HepG2 (cell line): ENCODE measurements around the gene NMUR1. TPM values are rescaled to one million over a fixed set of nuclear protein-coding genes. Genes with fewer than 3 reads are reported as not detected.

Source experiments
- CENPX ChIP-seq: sonication (generic); formaldehyde crosslinking; IDR thresholded peaks from 2 replicates; pipeline ENCODE4 v1.9.0; 2021; ENCODE audit warnings: mild to moderate bottlenecking, missing genetic modification reagents, moderate library complexity
- EHMT2 ChIP-seq: fragments of 200-600 bp; sonication (generic); IDR thresholded peaks from 2 replicates; pipeline ENCODE4 v1.7.0; 2017; ENCODE audit warnings: antibody characterized with exemption, low read depth, low read length, borderline replicate concordance
- GLI4 ChIP-seq: sonication (generic); formaldehyde crosslinking; IDR thresholded peaks from 2 replicates; pipeline ENCODE4 v1.5.1; 2020; ENCODE audit warnings: missing genetic modification reagents, mild to moderate bottlenecking, moderate library complexity, borderline replicate concordance
- ISL2 ChIP-seq: sonication (generic); formaldehyde crosslinking; IDR thresholded peaks from 2 replicates; pipeline ENCODE4 v1.5.0; 2020; ENCODE audit warnings: missing genetic modification reagents
- NAIF1 ChIP-seq: sonication (generic); formaldehyde crosslinking; IDR thresholded peaks from 2 replicates; pipeline ENCODE4 v1.5.0; 2020; ENCODE audit warnings: mild to moderate bottlenecking, missing genetic modification reagents, borderline replicate concordance
- THAP11 ChIP-seq: IDR thresholded peaks from 2 replicates; pipeline ENCODE4 v1.6.1; 2016; ENCODE audit warnings: missing biosample characterization, missing genetic modification reagents
- ZNF331 ChIP-seq: sonication (generic); formaldehyde crosslinking; IDR thresholded peaks from 2 replicates; pipeline ENCODE4 v1.4.0; 2020; ENCODE audit warnings: missing genetic modification reagents
- ZNF432 ChIP-seq: sonication (generic); formaldehyde crosslinking; IDR thresholded peaks from 2 replicates; pipeline ENCODE4 v1.5.0; 2020; ENCODE audit warnings: missing genetic modification reagents, mild to moderate bottlenecking, borderline replicate concordance
- ZNF557 ChIP-seq: sonication (generic); formaldehyde crosslinking; IDR thresholded peaks from 2 replicates; pipeline ENCODE4 v1.4.0; 2020; ENCODE audit warnings: missing genetic modification reagents
- ZNF598 ChIP-seq: sonication (generic); formaldehyde crosslinking; IDR thresholded peaks from 2 replicates; pipeline ENCODE4 v1.5.1; 2020; ENCODE audit warnings: mild to moderate bottlenecking, missing genetic modification reagents, borderline replicate concordance
- ZNF674 ChIP-seq: sonication (generic); formaldehyde crosslinking; IDR thresholded peaks from 2 replicates; pipeline ENCODE4 v1.5.0; 2020; ENCODE audit warnings: low read depth, mild to moderate bottlenecking, missing genetic modification reagents
- ZSCAN21 ChIP-seq: sonication (generic); formaldehyde crosslinking; IDR thresholded peaks from 2 replicates; pipeline ENCODE4 v1.8.0; 2022; ENCODE audit warnings: mild to moderate bottlenecking, missing genetic modification reagents, moderate library complexity, borderline replicate concordance
- polyA plus RNA-seq, 8 experiments: library from polyadenylated mRNA; depleted of rRNA in 3 of 8; stranded (reverse) in 7 of 8; unstranded in 1 of 8; fragments of >200 nt; fragmentation: Illumina TruSeq in 4 of 8; extraction: Trizol in 4 of 8; gene quantifications; 2 replicates each; pipeline versions ENCODE4 v1.2.1 to v1.2.3, GENCODE V29; 2011 to 2016; ENCODE audit warnings: low read depth in 4 of 8, missing spikeins in 1 of 8, mixed read lengths in 1 of 8; ENCODE audit not compliant: insufficient read depth in 1 of 8
- total RNA-seq, 5 experiments: library from RNA; depleted of rRNA; stranded (reverse); fragments of >200 nt; fragmentation: Illumina TruSeq; extraction: Trizol; gene quantifications; 2 replicates each; pipeline ENCODE4 v1.2.3, GENCODE V29; 2016; ENCODE audit warnings: low read depth in 1 of 5
- TF ChIP-seq, protein P1 (sequence below): sonication (generic); formaldehyde crosslinking; IDR thresholded peaks from 2 replicates; pipeline ENCODE4 v1.5.1; 2020; ENCODE audit warnings: mild to moderate bottlenecking, missing genetic modification reagents, moderate library complexity
- TF ChIP-seq, protein P2 (sequence below): sonication (generic); formaldehyde crosslinking; conservative IDR thresholded peaks from 2 replicates; pipeline ENCODE4 v1.8.0; 2022; ENCODE audit warnings: mild to moderate bottlenecking, moderate library complexity, missing genetic modification reagents
- TF ChIP-seq, protein P3 (sequence below): sonication (generic); formaldehyde crosslinking; IDR thresholded peaks from 2 replicates; pipeline ENCODE4 v1.4.0; 2020; ENCODE audit warnings: missing genetic modification reagents, borderline replicate concordance
- TF ChIP-seq, protein P4 (sequence below): sonication (generic); formaldehyde crosslinking; IDR thresholded peaks from 2 replicates; pipeline ENCODE4 v1.4.0; 2020; ENCODE audit warnings: missing genetic modification reagents

The NMUR1 gene
- total and polyA plus RNA-seq, 2 of the 13 experiments (the other 11 are each of a cell fraction or from before 2014, with no cell fraction given), result not detected

DNA sequence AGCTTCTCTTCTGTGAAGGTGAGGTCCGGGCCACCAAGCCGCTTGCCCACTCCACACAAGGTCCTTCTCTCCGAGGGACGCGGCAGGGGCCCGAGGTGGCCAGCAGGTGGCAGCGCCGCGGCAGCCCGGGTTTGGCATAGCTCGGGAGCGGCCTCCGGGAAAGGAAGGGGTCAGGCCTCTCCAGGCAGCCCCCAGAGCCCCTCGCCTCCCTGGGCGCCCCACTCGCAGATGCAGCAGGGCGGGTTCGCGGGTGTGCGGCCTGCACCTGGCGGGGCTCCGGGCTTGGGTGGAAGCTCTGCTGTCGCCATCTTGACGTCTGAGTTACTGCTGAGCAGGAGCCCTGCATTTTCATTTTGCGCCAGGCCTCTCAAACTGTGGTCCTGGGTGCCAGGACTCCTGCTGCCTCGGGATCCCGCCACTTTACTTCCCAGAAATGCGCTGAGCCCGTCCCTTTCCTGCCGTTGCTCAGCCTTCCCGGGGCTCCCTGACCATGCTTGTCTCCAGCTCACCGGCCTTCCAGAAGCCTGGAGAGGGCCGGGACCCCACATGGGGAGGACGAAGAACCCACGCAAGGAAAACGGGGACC is 47.3 kb downstream of the NMUR1 start (continued):
- TF ChIP-seq, protein P1, sequence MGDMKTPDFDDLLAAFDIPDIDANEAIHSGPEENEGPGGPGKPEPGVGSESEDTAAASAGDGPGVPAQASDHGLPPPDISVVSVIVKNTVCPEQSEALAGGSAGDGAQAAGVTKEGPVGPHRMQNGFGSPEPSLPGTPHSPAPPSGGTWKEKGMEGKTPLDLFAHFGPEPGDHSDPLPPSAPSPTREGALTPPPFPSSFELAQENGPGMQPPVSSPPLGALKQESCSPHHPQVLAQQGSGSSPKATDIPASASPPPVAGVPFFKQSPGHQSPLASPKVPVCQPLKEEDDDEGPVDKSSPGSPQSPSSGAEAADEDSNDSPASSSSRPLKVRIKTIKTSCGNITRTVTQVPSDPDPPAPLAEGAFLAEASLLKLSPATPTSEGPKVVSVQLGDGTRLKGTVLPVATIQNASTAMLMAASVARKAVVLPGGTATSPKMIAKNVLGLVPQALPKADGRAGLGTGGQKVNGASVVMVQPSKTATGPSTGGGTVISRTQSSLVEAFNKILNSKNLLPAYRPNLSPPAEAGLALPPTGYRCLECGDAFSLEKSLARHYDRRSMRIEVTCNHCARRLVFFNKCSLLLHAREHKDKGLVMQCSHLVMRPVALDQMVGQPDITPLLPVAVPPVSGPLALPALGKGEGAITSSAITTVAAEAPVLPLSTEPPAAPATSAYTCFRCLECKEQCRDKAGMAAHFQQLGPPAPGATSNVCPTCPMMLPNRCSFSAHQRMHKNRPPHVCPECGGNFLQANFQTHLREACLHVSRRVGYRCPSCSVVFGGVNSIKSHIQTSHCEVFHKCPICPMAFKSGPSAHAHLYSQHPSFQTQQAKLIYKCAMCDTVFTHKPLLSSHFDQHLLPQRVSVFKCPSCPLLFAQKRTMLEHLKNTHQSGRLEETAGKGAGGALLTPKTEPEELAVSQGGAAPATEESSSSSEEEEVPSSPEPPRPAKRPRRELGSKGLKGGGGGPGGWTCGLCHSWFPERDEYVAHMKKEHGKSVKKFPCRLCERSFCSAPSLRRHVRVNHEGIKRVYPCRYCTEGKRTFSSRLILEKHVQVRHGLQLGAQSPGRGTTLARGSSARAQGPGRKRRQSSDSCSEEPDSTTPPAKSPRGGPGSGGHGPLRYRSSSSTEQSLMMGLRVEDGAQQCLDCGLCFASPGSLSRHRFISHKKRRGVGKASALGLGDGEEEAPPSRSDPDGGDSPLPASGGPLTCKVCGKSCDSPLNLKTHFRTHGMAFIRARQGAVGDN, result peak; percentile 84
- TF ChIP-seq, protein P2, sequence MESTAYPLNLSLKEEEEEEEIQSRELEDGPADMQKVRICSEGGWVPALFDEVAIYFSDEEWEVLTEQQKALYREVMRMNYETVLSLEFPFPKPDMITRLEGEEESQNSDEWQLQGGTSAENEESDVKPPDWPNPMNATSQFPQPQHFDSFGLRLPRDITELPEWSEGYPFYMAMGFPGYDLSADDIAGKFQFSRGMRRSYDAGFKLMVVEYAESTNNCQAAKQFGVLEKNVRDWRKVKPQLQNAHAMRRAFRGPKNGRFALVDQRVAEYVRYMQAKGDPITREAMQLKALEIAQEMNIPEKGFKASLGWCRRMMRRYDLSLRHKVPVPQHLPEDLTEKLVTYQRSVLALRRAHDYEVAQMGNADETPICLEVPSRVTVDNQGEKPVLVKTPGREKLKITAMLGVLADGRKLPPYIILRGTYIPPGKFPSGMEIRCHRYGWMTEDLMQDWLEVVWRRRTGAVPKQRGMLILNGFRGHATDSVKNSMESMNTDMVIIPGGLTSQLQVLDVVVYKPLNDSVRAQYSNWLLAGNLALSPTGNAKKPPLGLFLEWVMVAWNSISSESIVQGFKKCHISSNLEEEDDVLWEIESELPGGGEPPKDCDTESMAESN (CRISPR knock-in tag), result peak; percentile 80
- TF ChIP-seq ISL2 (CRISPR knock-in tag) (peak; percentile 66; the same call in 1 of the 2 replicates), CENPX (CRISPR knock-in tag) (no peak), ZNF598 (CRISPR knock-in tag) (0 out of 2 replicates have a peak, but pooled peaks have one; percentile 60), GLI4 (no peak), ZNF557 (CRISPR knock-in tag) (peak; percentile 67; the same call in 1 of the 2 replicates), THAP11 (CRISPR knock-in tag) (peak; percentile 30; the same call in 1 of the 2 replicates), ZNF432 (CRISPR knock-in tag) (no peak), ZNF331 (CRISPR knock-in tag) (peak; percentile 41; the same call in 1 of the 2 replicates), EHMT2 (no peak), ZSCAN21 (CRISPR knock-in tag) (peak; percentile 52; the same call in 1 of the 2 replicates), ZNF674 (CRISPR knock-in tag) (no peak), NAIF1 (CRISPR knock-in tag) (no peak)
- TF ChIP-seq, protein P3, sequence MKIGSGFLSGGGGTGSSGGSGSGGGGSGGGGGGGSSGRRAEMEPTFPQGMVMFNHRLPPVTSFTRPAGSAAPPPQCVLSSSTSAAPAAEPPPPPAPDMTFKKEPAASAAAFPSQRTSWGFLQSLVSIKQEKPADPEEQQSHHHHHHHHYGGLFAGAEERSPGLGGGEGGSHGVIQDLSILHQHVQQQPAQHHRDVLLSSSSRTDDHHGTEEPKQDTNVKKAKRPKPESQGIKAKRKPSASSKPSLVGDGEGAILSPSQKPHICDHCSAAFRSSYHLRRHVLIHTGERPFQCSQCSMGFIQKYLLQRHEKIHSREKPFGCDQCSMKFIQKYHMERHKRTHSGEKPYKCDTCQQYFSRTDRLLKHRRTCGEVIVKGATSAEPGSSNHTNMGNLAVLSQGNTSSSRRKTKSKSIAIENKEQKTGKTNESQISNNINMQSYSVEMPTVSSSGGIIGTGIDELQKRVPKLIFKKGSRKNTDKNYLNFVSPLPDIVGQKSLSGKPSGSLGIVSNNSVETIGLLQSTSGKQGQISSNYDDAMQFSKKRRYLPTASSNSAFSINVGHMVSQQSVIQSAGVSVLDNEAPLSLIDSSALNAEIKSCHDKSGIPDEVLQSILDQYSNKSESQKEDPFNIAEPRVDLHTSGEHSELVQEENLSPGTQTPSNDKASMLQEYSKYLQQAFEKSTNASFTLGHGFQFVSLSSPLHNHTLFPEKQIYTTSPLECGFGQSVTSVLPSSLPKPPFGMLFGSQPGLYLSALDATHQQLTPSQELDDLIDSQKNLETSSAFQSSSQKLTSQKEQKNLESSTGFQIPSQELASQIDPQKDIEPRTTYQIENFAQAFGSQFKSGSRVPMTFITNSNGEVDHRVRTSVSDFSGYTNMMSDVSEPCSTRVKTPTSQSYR, result no peak
- TF ChIP-seq, protein P4, sequence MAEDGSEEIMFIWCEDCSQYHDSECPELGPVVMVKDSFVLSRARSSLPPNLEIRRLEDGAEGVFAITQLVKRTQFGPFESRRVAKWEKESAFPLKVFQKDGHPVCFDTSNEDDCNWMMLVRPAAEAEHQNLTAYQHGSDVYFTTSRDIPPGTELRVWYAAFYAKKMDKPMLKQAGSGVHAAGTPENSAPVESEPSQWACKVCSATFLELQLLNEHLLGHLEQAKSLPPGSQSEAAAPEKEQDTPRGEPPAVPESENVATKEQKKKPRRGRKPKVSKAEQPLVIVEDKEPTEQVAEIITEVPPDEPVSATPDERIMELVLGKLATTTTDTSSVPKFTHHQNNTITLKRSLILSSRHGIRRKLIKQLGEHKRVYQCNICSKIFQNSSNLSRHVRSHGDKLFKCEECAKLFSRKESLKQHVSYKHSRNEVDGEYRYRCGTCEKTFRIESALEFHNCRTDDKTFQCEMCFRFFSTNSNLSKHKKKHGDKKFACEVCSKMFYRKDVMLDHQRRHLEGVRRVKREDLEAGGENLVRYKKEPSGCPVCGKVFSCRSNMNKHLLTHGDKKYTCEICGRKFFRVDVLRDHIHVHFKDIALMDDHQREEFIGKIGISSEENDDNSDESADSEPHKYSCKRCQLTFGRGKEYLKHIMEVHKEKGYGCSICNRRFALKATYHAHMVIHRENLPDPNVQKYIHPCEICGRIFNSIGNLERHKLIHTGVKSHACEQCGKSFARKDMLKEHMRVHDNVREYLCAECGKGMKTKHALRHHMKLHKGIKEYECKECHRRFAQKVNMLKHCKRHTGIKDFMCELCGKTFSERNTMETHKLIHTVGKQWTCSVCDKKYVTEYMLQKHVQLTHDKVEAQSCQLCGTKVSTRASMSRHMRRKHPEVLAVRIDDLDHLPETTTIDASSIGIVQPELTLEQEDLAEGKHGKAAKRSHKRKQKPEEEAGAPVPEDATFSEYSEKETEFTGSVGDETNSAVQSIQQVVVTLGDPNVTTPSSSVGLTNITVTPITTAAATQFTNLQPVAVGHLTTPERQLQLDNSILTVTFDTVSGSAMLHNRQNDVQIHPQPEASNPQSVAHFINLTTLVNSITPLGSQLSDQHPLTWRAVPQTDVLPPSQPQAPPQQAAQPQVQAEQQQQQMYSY (CRISPR knock-in tag), result no peak
